HepG2 (cell line): ENCODE data around the gene RCAN2. TPM values are rescaled to one million over a fixed set of nuclear protein-coding genes. Genes with fewer than 3 reads are reported as not detected.

Experiments used
- ATAC-seq: fragments of 200-7000 bp; cut with Tn5 transposase; 3 replicates; pipeline ENCODE4 v1.9.1; 2020; ENCODE audit warnings: mild to moderate bottlenecking, moderate library complexity
- BruUV-seq: library from RNA; stranded (reverse); fragments of 400-500 nt; replicated peaks from 2 replicates; lab custom pipeline; 2021; lab: Mats Ljungman, UMichigan
- CTCF ChIA-PET: fragments of 300-600 bp; formaldehyde crosslinking; extraction: SDS; loops from one replicate; lab custom pipeline; 2021; ENCODE audit warnings: low total read pairs, inconsistent platforms, low intra/inter-chr PET ratio; lab: Yijun Ruan, JAX
- POLR2A ChIA-PET: fragments of 350-600 bp; sonication (Branson Sonifier 250); formaldehyde crosslinking; loops from one replicate; lab custom pipeline; 2020; ENCODE audit warnings: antibody characterized with exemption, inconsistent platforms; lab: Yijun Ruan, JAX
- DNase-seq: peaks from one replicate; pipeline ENCODE4 v3.0.0-alpha.2; 2015; ENCODE audit warnings: low spot score
- FAIRE-seq: peaks from 3 replicates; lab custom pipeline; 2011; peaks lifted over from hg19 to GRCh38; lab: Jason Lieb, UNC
- H2AFZ ChIP-seq: one replicate; pipeline ENCODE4 v1.6.1; 2011; ENCODE audit warnings: low read length, inconsistent platforms
- H3K27ac ChIP-seq: fragments of 300-600 bp; 3 replicates; pipeline ENCODE4 v1.8.0; 2011; ENCODE audit warnings: mixed run types, mild to moderate bottlenecking, mixed read lengths, low read length, inconsistent platforms; ENCODE audit not compliant: insufficient read depth; ENCODE audit errors: extremely low read length
- H3K27me3 ChIP-seq, 2 experiments: fragments of 200-600 bp in 1 of 2; 2 replicates in 1 of 2; 3 replicates in 1 of 2; pipeline versions ENCODE4 v1.6.0 to v1.8.0; 2011; ENCODE audit warnings: low read length in 2 of 2, mild to moderate bottlenecking in 2 of 2, moderate library complexity in 2 of 2, inconsistent platforms in 1 of 2; ENCODE audit not compliant: insufficient read depth in 2 of 2, control insufficient read depth in 1 of 2
- H3K36me3 ChIP-seq, 2 experiments: fragments of 200-600 bp in 1 of 2; replicated peaks in 1 of 2; 2 replicates in 1 of 2; 3 replicates in 1 of 2; pipeline versions ENCODE4 v1.5.1 to v1.8.0; 2011; ENCODE audit warnings: low read length in 2 of 2, inconsistent platforms in 1 of 2; ENCODE audit not compliant: insufficient read depth in 2 of 2, control insufficient read depth in 1 of 2
- H3K4me1 ChIP-seq: 2 replicates; pipeline ENCODE4 v1.5.1; 2012; ENCODE audit warnings: low read length, inconsistent platforms; ENCODE audit not compliant: insufficient read depth
- H3K4me2 ChIP-seq: 2 replicates; pipeline ENCODE4 v1.6.0; 2011; ENCODE audit warnings: low read depth, low read length, inconsistent platforms
- H3K4me3 ChIP-seq, 3 experiments: fragments of 200-600 bp in 1 of 3; sonication (generic), shearing (Covaris generic) in 1 of 3; replicated peaks in 1 of 3; 2 replicates each; pipeline ENCODE4 v1.5.1; 2011 to 2016; ENCODE audit warnings: low read length in 3 of 3, inconsistent platforms in 2 of 3, low read depth in 2 of 3, mild to moderate bottlenecking in 2 of 3, control low read depth in 1 of 3, mixed read lengths in 1 of 3; ENCODE audit not compliant: insufficient read depth in 1 of 3
- H3K79me2 ChIP-seq: one replicate; pipeline ENCODE4 v1.6.1; 2011; ENCODE audit warnings: low read length, inconsistent platforms; ENCODE audit not compliant: insufficient read depth
- H3K9ac ChIP-seq: 2 replicates; pipeline ENCODE4 v1.6.0; 2011; ENCODE audit warnings: mild to moderate bottlenecking, low read depth, low read length, inconsistent platforms; ENCODE audit not compliant: insufficient read depth
- H3K9me3 ChIP-seq: 2 replicates; pipeline ENCODE4 v1.5.1; 2012; ENCODE audit warnings: mild to moderate bottlenecking, low read length
- H4K20me1 ChIP-seq: 2 replicates; pipeline ENCODE4 v1.6.0; 2011; ENCODE audit warnings: inconsistent platforms, mild to moderate bottlenecking, low read length, moderate library complexity; ENCODE audit not compliant: insufficient read depth
- ATM ChIP-seq: fragments of 450-650 bp; IDR thresholded peaks from 2 replicates; pipeline ENCODE4 v1.7.1; 2017; ENCODE audit warnings: mild to moderate bottlenecking, borderline replicate concordance
- KIAA2018 ChIP-seq: sonication (generic); formaldehyde crosslinking; IDR thresholded peaks from 2 replicates; pipeline ENCODE4 v1.5.0; 2020; ENCODE audit warnings: mild to moderate bottlenecking, missing genetic modification reagents, borderline replicate concordance
- LRRFIP1 ChIP-seq: sonication (generic); formaldehyde crosslinking; conservative IDR thresholded peaks from 2 replicates; pipeline ENCODE4 v1.4.0; 2020; ENCODE audit warnings: missing genetic modification reagents
- NFATC3 ChIP-seq: sonication (generic); formaldehyde crosslinking; IDR thresholded peaks from 2 replicates; pipeline ENCODE4 v1.5.1; 2020; ENCODE audit warnings: mild to moderate bottlenecking, missing genetic modification reagents
- NFYC ChIP-seq: IDR thresholded peaks from 2 replicates; pipeline ENCODE4 v1.6.1; 2016; ENCODE audit warnings: missing genetic modification reagents, missing compliant biosample characterization
- RELA ChIP-seq: sonication (generic); formaldehyde crosslinking; IDR thresholded peaks from 2 replicates; pipeline ENCODE4 v1.4.0; 2020; ENCODE audit warnings: missing genetic modification reagents
- ZNF615 ChIP-seq: sonication (generic); formaldehyde crosslinking; IDR thresholded peaks from 2 replicates; pipeline ENCODE4 v1.5.0; 2020; ENCODE audit warnings: mild to moderate bottlenecking, missing genetic modification reagents, borderline replicate concordance
- ZNF775 ChIP-seq: sonication (generic); formaldehyde crosslinking; IDR thresholded peaks from 2 replicates; pipeline ENCODE4 v1.4.0; 2020; ENCODE audit warnings: missing genetic modification reagents, mild to moderate bottlenecking, moderate library complexity, borderline replicate concordance
- in situ Hi-C: cut with HindIII; loops from 2 replicates; pipeline ENCODE4 v1.10.0; 2017; ENCODE audit warnings: low pct_unique_long_range_greater_than_20kb; ENCODE audit not compliant: extremely low pct_ligation_motif_present
- intact Hi-C: fragments of 100-400 bp; cut with micrococcal nuclease; formaldehyde crosslinking; loops from one replicate; pipeline ENCODE4 v1.10.0; 2022; ENCODE audit not compliant: unreplicated experiment
- polyA plus RNA-seq, 8 experiments: library from polyadenylated mRNA; depleted of rRNA in 3 of 8; stranded (reverse) in 7 of 8; unstranded in 1 of 8; fragments of >200 nt; fragmentation: Illumina TruSeq in 4 of 8; extraction: Trizol in 4 of 8; gene quantifications; 2 replicates each; pipeline versions ENCODE4 v1.2.1 to v1.2.3, GENCODE V29; 2011 to 2016; ENCODE audit warnings: low read depth in 4 of 8, missing spikeins in 1 of 8, mixed read lengths in 1 of 8; ENCODE audit not compliant: insufficient read depth in 1 of 8
- total RNA-seq, 5 experiments: library from RNA; depleted of rRNA; stranded (reverse); fragments of >200 nt; fragmentation: Illumina TruSeq; extraction: Trizol; gene quantifications; 2 replicates each; pipeline ENCODE4 v1.2.3, GENCODE V29; 2016; ENCODE audit warnings: low read depth in 1 of 5

RCAN2 gene
- total and polyA plus RNA-seq, 2 of the 13 experiments (the other 11 are each of a cell fraction or from before 2014, with no cell fraction given): not detected

- DNase-seq (no peak), ATAC-seq (no peak), FAIRE-seq (no peak)
- in situ Hi-C loops: no loop called here
- POLR2A ChIA-PET: no interaction called here
- CTCF ChIA-PET: no interaction called here
- H3K4me1 ChIP-seq: no peaks in the 10 kb centered on the region
- no peak overlapping the region for H3K4me3 ChIP-seq
- no peaks in the 10 kb centered on the region for H3K27me3 ChIP-seq
- H3K36me3 ChIP-seq: no peaks in the 10 kb centered on the region
- H4K20me1 ChIP-seq: no peaks in the 10 kb centered on the region
- TF ChIP-seq ZNF615 (CRISPR knock-in tag): no peak
- TF ChIP-seq ZNF775: no peak
- no peak for TF ChIP-seq LRRFIP1 (CRISPR knock-in tag)
- no peak for TF ChIP-seq KIAA2018 (CRISPR knock-in tag)
- TF ChIP-seq RELA: no peak
- TF ChIP-seq NFYC: no peak
- TF ChIP-seq NFATC3 (CRISPR knock-in tag): no peak
- no peak for TF ChIP-seq ATM
- H3K9ac ChIP-seq: no peak overlapping the region
- intact Hi-C loops: no loop called here
- no TSS peak for BruUV-seq
- H3K4me2 ChIP-seq: no peak overlapping the region
- H3K79me2 ChIP-seq: no peaks in the 10 kb centered on the region
- no peak overlapping the region for H2AFZ ChIP-seq
- H3K9me3 ChIP-seq: no peaks in the 10 kb centered on the region
- H3K27ac ChIP-seq: no peak overlapping the region
These were observed 14.9 kb downstream of the RCAN2 start for GRCh38 chr6:46476301-46476700.
